CD4-positive, alpha-beta T cell (primary cell): ENCODE measurements around the gene IGFL2. TPM values are rescaled to one million over a fixed set of nuclear protein-coding genes. Genes with fewer than 3 reads are reported as not detected.

Experiments
- ATAC-seq: fragments of 200-7000 bp; cut with Tn5 transposase; one replicate; pipeline ENCODE4 v1.10.0; 2022; ENCODE audit warnings: mild to moderate bottlenecking; ENCODE audit not compliant: poor library complexity
- CTCF ChIA-PET: fragments of 350-600 bp; sonication (Branson Sonifier 250); formaldehyde crosslinking; loops from one replicate; lab custom pipeline; 2021; ENCODE audit warnings: antibody characterized with exemption, inconsistent platforms; lab: Charles Lee
- POLR2A ChIA-PET: fragments of 350-600 bp; sonication (Branson Sonifier 250); formaldehyde crosslinking; loops from one replicate; lab custom pipeline; 2021; ENCODE audit warnings: antibody characterized with exemption, inconsistent platforms; lab: Charles Lee
- DNase-seq, 14 experiments: peaks; one replicate each; pipeline ENCODE4 v3.0.0-alpha.2; 2013 to 2020; ENCODE audit warnings: mixed read lengths in 2 of 14
- H3K27ac ChIP-seq, 2 donors: one replicate each; pipeline versions ENCODE4 v1.5.1 to v1.7.0; 2013; ENCODE audit warnings: low read length in 2 of 2, low read depth in 1 of 2, mild to moderate bottlenecking in 1 of 2
- H3K27me3 ChIP-seq, 2 experiments: 1 replicate in 1 of 2; 2 replicates in 1 of 2; pipeline versions ENCODE4 v1.6.1 to v1.7.0; 2013; ENCODE audit warnings: low read length in 2 of 2, control low read depth in 1 of 2, mild to moderate bottlenecking in 1 of 2, moderate library complexity in 1 of 2; ENCODE audit not compliant: insufficient read depth in 2 of 2, control insufficient read depth in 1 of 2
- H3K36me3 ChIP-seq: one replicate; pipeline ENCODE4 v1.6.1; 2013; ENCODE audit warnings: low read length, control low read depth; ENCODE audit not compliant: insufficient read depth
- H3K4me1 ChIP-seq: one replicate; pipeline ENCODE4 v1.6.1; 2013; ENCODE audit warnings: low read length, control low read depth; ENCODE audit not compliant: insufficient read depth
- H3K4me3 ChIP-seq: one replicate; pipeline ENCODE4 v1.5.1; 2013; ENCODE audit warnings: mild to moderate bottlenecking, low read length, moderate library complexity
- H3K9me3 ChIP-seq, 2 experiments: 1 replicate in 1 of 2; 2 replicates in 1 of 2; pipeline versions ENCODE4 v1.6.1 to v1.7.0; 2013; ENCODE audit warnings: low read length in 2 of 2, mild to moderate bottlenecking in 2 of 2, control low read depth in 1 of 2, moderate library complexity in 1 of 2; ENCODE audit not compliant: control insufficient read depth in 1 of 2, insufficient read depth in 1 of 2
- H3K27ac Mint-ChIP-seq: one replicate; pipeline ENCODE4 v1.8.0; 2020; ENCODE audit warnings: mixed read lengths
- H3K27me3 Mint-ChIP-seq: one replicate; pipeline ENCODE4 v1.8.0; 2021; ENCODE audit warnings: mixed read lengths
- H3K36me3 Mint-ChIP-seq: one replicate; pipeline ENCODE4 v1.8.0; 2021; ENCODE audit warnings: low read depth, mixed read lengths
- H3K4me1 Mint-ChIP-seq: one replicate; pipeline ENCODE4 v1.8.0; 2021; ENCODE audit warnings: low read depth, mixed read lengths
- H3K4me3 Mint-ChIP-seq: one replicate; pipeline ENCODE4 v1.8.0; 2020; ENCODE audit warnings: mild to moderate bottlenecking, mixed read lengths
- H3K9me3 Mint-ChIP-seq: one replicate; pipeline ENCODE4 v1.8.0; 2020; ENCODE audit warnings: mixed read lengths
- CTCF ChIP-seq: fragments of 200-600 bp; IDR thresholded peaks from one replicate; pipeline ENCODE4 v1.8.0; 2022; ENCODE audit warnings: antibody characterized with exemption, mild to moderate bottlenecking
- intact Hi-C, 2 experiments: fragments of 100-400 bp; cut with DNase I in 1 of 2; cut with micrococcal nuclease in 1 of 2; formaldehyde crosslinking; loops; one replicate each; pipeline versions ENCODE4 v1.15.1 to v1.9.0; 2023 to 2025; cut with DNase I, micrococcal nuclease
- total RNA-seq, 174 experiments: library from RNA in 2 of 174; stranded (reverse) in 2 of 174; gene quantifications; one replicate each; pipeline ENCODE4 v1.2.3 and lab custom pipeline; 2021 to 2026

The IGFL2 gene
- total RNA-seq, 2 experiments from 2014 or later: not detected

- ATAC-seq: no peak
- no peaks in the 10 kb centered on the region for H3K36me3 ChIP-seq
- Mint-ChIP-seq H3K36me3 (no peaks in the 10 kb centered on the region), H3K4me1 (no peaks in the 10 kb centered on the region), H3K27me3 (peaks cover 30% of the 10 kb centered on the region), H3K27ac (no peak overlapping the region), H3K4me3 (no peak overlapping the region), H3K9me3 (no peaks in the 10 kb centered on the region)
- DNase-seq: no peak
- H3K4me1 ChIP-seq: no peaks in the 10 kb centered on the region
- no peaks in the 10 kb centered on the region for H3K9me3 ChIP-seq
- H3K27me3 ChIP-seq: peaks cover 3 to 6% of the 10 kb centered on the region in 2 experiments
- no peak for TF ChIP-seq CTCF
- intact Hi-C loops: no loop called here
- CTCF ChIA-PET: no interaction called here
- H3K27ac ChIP-seq: no peak overlapping the region
- H3K4me3 ChIP-seq: no peak overlapping the region
- POLR2A ChIA-PET: no interaction called here
These were observed 54.4 kb downstream of the IGFL2 start for GRCh38 chr19:46202426-46202825.

- H3K27me3 Mint-ChIP-seq: peaks cover 31% of the 10 kb centered on the region
- H3K4me3 Mint-ChIP-seq: no peak overlapping the region
These were observed 55.1 kb downstream of the IGFL2 start for GRCh38 chr19:46202872-46203860.

GRCh38 chr19:46204008-46204407 is 56.0 kb downstream of the IGFL2 start:
- Histone ChIP-seq H3K9me3 (no peaks in the 10 kb centered on the region), H3K4me1 (no peaks in the 10 kb centered on the region), H3K27me3 (peaks cover 2 to 3% of the 10 kb centered on the region in 2 experiments), H3K4me3 (no peak overlapping the region), H3K27ac (no peak overlapping the region), H3K36me3 (no peaks in the 10 kb centered on the region)
- Mint-ChIP-seq H3K27me3 (peaks cover 32% of the 10 kb centered on the region), H3K9me3 (no peaks in the 10 kb centered on the region), H3K36me3 (no peaks in the 10 kb centered on the region), H3K27ac (no peak overlapping the region), H3K4me1 (no peaks in the 10 kb centered on the region), H3K4me3 (no peak overlapping the region)
- ChIA-PET POLR2A (no interaction called here), CTCF (no interaction called here)
- ATAC-seq (no peak), DNase-seq (no peak)
- no peak for TF ChIP-seq CTCF
- intact Hi-C loops: no loop called here

More at GRCh38 chr19:46202872-46203860, 55.1 kb downstream of the IGFL2 start:
- Mint-ChIP-seq H3K36me3 (no peaks in the 10 kb centered on the region), H3K9me3 (no peaks in the 10 kb centered on the region), H3K4me1 (no peaks in the 10 kb centered on the region), H3K27ac (no peak overlapping the region)
- intact Hi-C loops: no loop called here
- Histone ChIP-seq H3K4me1 (no peaks in the 10 kb centered on the region), H3K27me3 (peaks cover 3 to 6% of the 10 kb centered on the region in 2 experiments), H3K36me3 (no peaks in the 10 kb centered on the region), H3K9me3 (no peaks in the 10 kb centered on the region), H3K4me3 (no peak overlapping the region), H3K27ac (no peak overlapping the region)
- ChIA-PET CTCF (no interaction called here), POLR2A (no interaction called here)
- DNase-seq (no peak), ATAC-seq (no peak)
- TF ChIP-seq CTCF: no peak
